HuH-7 (cell line): ENCODE measurements around the gene KCNK15.
"Not testable (repeated sequence)": the region's sequence is repeated elsewhere in the genome, so short reads cannot be mapped to it uniquely, and the experiment has no call there.

Experiments used
- DNase-seq: peaks from one replicate; pipeline ENCODE4 v3.0.0; 2011; ENCODE audit warnings: low spot score

The KCNK15 gene

GRCh38 chr20:44758247-44759101 lies 12.8 kb downstream of the KCNK15 start:
- DNase-seq = no peak

- no peak for DNase-seq
Measured at GRCh38 chr20:44759595-44759994, 13.9 kb downstream of the KCNK15 start.

GRCh38 chr20:44761423-44761822 lies 15.8 kb downstream of the KCNK15 start:
- no peak for DNase-seq

- DNase-seq = no peak
Measured at GRCh38 chr20:44762466-44763140, 16.9 kb downstream of the KCNK15 start.

- not testable (repeated sequence) for DNase-seq
Measured at GRCh38 chr20:44763798-44764197, 18.1 kb downstream of the KCNK15 start.

- no peak for DNase-seq
Measured at GRCh38 chr20:44765091-44765490, 19.4 kb downstream of the KCNK15 start.

- DNase-seq = no peak
Measured at GRCh38 chr20:44765701-44766347, 20.2 kb downstream of the KCNK15 start.

- DNase-seq = no peak
Measured at GRCh38 chr20:44768256-44768655, 22.6 kb downstream of the KCNK15 start.

GRCh38 chr20:44768854-44769480 lies 23.3 kb downstream of the KCNK15 start:
- DNase-seq = no peak

GRCh38 chr20:44769481-44769863 lies 23.8 kb downstream of the KCNK15 start:
- DNase-seq = no peak

- DNase-seq = no peak
Measured at GRCh38 chr20:44770484-44771171, 25.0 kb downstream of the KCNK15 start.

- DNase-seq = no peak
Measured at GRCh38 chr20:44771172-44771535, 25.5 kb downstream of the KCNK15 start.

- DNase-seq = no peak
Measured at GRCh38 chr20:44772636-44773035, 27.0 kb downstream of the KCNK15 start.

- DNase-seq = no peak
Measured at GRCh38 chr20:44773070-44773829, 27.6 kb downstream of the KCNK15 start.

- peak; percentile 33 for DNase-seq
Measured at GRCh38 chr20:44776980-44777379, 31.3 kb downstream of the KCNK15 start.

- DNase-seq = peak; percentile 51
Measured at GRCh38 chr20:44780226-44780625, 34.6 kb downstream of the KCNK15 start.

- DNase-seq = no peak
Measured at GRCh38 chr20:44781118-44781517, 35.5 kb downstream of the KCNK15 start.

GRCh38 chr20:44781791-44782190 lies 36.1 kb downstream of the KCNK15 start:
- no peak for DNase-seq

GRCh38 chr20:44784688-44785087 lies 39.0 kb downstream of the KCNK15 start:
- DNase-seq = no peak

- DNase-seq = no peak
Measured at GRCh38 chr20:44785768-44786167, 40.1 kb downstream of the KCNK15 start.

- no peak for DNase-seq
Measured at GRCh38 chr20:44787299-44787698, 41.6 kb downstream of the KCNK15 start.
